H9 (cell line): ENCODE results near the gene AK9. TPM values are rescaled to one million over a fixed set of nuclear protein-coding genes. Genes with fewer than 3 reads are reported as not detected.

Source experiments
- DNase-seq: peaks from one replicate; pipeline ENCODE4 v3.0.0-alpha.2; 2017
- H2AFZ ChIP-seq: one replicate; pipeline ENCODE4 v1.6.1; 2013; ENCODE audit warnings: mild to moderate bottlenecking, low read length, control low read depth, moderate library complexity
- H2AK5ac ChIP-seq: 2 replicates; pipeline ENCODE4 v1.6.1; 2013; ENCODE audit warnings: low read length, control low read depth, mixed read lengths; ENCODE audit not compliant: insufficient read length
- H2BK120ac ChIP-seq: one replicate; pipeline ENCODE4 v1.6.1; 2013; ENCODE audit warnings: low read depth, mild to moderate bottlenecking, low read length, control low read depth, inconsistent platforms; ENCODE audit not compliant: poor library complexity, severe bottlenecking
- H2BK12ac ChIP-seq: 2 replicates; pipeline ENCODE4 v1.6.1; 2013; ENCODE audit warnings: low read length, control low read depth, mixed read lengths, low read depth; ENCODE audit not compliant: insufficient read length
- H2BK15ac ChIP-seq: 2 replicates; pipeline ENCODE4 v1.6.1; 2013; ENCODE audit warnings: low read depth, low read length, control low read depth
- H2BK20ac ChIP-seq: one replicate; pipeline ENCODE4 v1.6.1; 2013; ENCODE audit warnings: low read depth, mild to moderate bottlenecking, low read length, control low read depth, inconsistent platforms; ENCODE audit not compliant: poor library complexity, severe bottlenecking
- H2BK5ac ChIP-seq: 2 replicates; pipeline ENCODE4 v1.6.1; 2013; ENCODE audit warnings: low read length, control low read depth, mixed read lengths; ENCODE audit not compliant: insufficient read length
- H3K14ac ChIP-seq: 2 replicates; pipeline ENCODE4 v1.6.1; 2013; ENCODE audit warnings: low read length, control low read depth; ENCODE audit not compliant: insufficient read depth
- H3K18ac ChIP-seq: 2 replicates; pipeline ENCODE4 v1.6.1; 2013; ENCODE audit warnings: low read depth, mild to moderate bottlenecking, mixed read lengths, low read length, control low read depth; ENCODE audit not compliant: insufficient read length
- H3K23ac ChIP-seq: 2 replicates; pipeline ENCODE4 v1.6.1; 2013; ENCODE audit warnings: low read length, control low read depth, mixed read lengths, low read depth; ENCODE audit not compliant: insufficient read length
- H3K23me2 ChIP-seq: 2 replicates; pipeline ENCODE4 v1.6.1; 2013; ENCODE audit warnings: low read depth, mild to moderate bottlenecking, mixed read lengths, low read length, control low read depth; ENCODE audit not compliant: insufficient read length, poor library complexity, severe bottlenecking
- H3K27ac ChIP-seq: 2 replicates; pipeline ENCODE4 v1.5.1; 2013; ENCODE audit warnings: low read length, control low read depth, mixed read lengths, low read depth; ENCODE audit not compliant: insufficient read length
- H3K27me3 ChIP-seq: 2 replicates; pipeline ENCODE4 v1.6.1; 2013; ENCODE audit warnings: low read length, control low read depth, inconsistent platforms; ENCODE audit not compliant: insufficient read depth
- H3K4ac ChIP-seq: 2 replicates; pipeline ENCODE4 v1.6.1; 2013; ENCODE audit warnings: low read depth, mild to moderate bottlenecking, control low read depth, inconsistent platforms, low read length, moderate library complexity
- H3K4me1 ChIP-seq: 2 replicates; pipeline ENCODE4 v1.6.1; 2013; ENCODE audit warnings: low read length, control low read depth, inconsistent platforms; ENCODE audit not compliant: insufficient read depth
- H3K4me2 ChIP-seq: 2 replicates; pipeline ENCODE4 v1.6.1; 2013; ENCODE audit warnings: low read length, control low read depth, mixed read lengths; ENCODE audit not compliant: insufficient read length, insufficient read depth
- H3K56ac ChIP-seq: 2 replicates; pipeline ENCODE4 v1.6.1; 2013; ENCODE audit warnings: low read depth, mild to moderate bottlenecking, mixed read lengths, low read length, control low read depth; ENCODE audit not compliant: insufficient read length
- H3K79me1 ChIP-seq: 2 replicates; pipeline ENCODE4 v1.6.1; 2013; ENCODE audit warnings: low read depth, mild to moderate bottlenecking, moderate library complexity, low read length, control low read depth, inconsistent platforms; ENCODE audit not compliant: insufficient read depth, poor library complexity, severe bottlenecking
- H3K79me2 ChIP-seq: 2 replicates; pipeline ENCODE4 v1.6.1; 2013; ENCODE audit warnings: low read length, control low read depth, inconsistent platforms; ENCODE audit not compliant: insufficient read depth
- H3K9ac ChIP-seq: 2 replicates; pipeline ENCODE4 v1.6.1; 2013; ENCODE audit warnings: low read length, control low read depth, mixed read lengths; ENCODE audit not compliant: insufficient read length; ENCODE audit errors: extremely low read depth
- H3K9me3 ChIP-seq: one replicate; pipeline ENCODE4 v1.6.1; 2013; ENCODE audit warnings: low read depth, low read length, inconsistent platforms; ENCODE audit not compliant: control insufficient read depth
- H3T11ph ChIP-seq: one replicate; pipeline ENCODE4 v1.6.1; 2013; ENCODE audit warnings: mild to moderate bottlenecking, low read length, control low read depth, inconsistent platforms
- H4K20me1 ChIP-seq: one replicate; pipeline ENCODE4 v1.6.1; 2013; ENCODE audit not compliant: control insufficient read depth, insufficient read length, insufficient read depth
- H4K5ac ChIP-seq: 2 replicates; pipeline ENCODE4 v1.6.1; 2013; ENCODE audit warnings: low read depth, mild to moderate bottlenecking, mixed read lengths, low read length, control low read depth; ENCODE audit not compliant: insufficient read length
- H4K8ac ChIP-seq: replicated peaks from 2 replicates; pipeline ENCODE4 v1.6.1; 2013; ENCODE audit warnings: low read length, control low read depth, mixed read lengths, low read depth; ENCODE audit not compliant: insufficient read length
- H4K91ac ChIP-seq: 2 replicates; pipeline ENCODE4 v1.6.1; 2013; ENCODE audit warnings: low read depth, mild to moderate bottlenecking, moderate library complexity, mixed read lengths, low read length, control low read depth; ENCODE audit not compliant: insufficient read length
- H3K27ac Mint-ChIP-seq, 3 experiments: 2 replicates in 2 of 3; 3 replicates in 1 of 3; pipeline ENCODE4 v1.8.0; 2020 to 2021; ENCODE audit warnings: mixed read lengths in 3 of 3, mild to moderate bottlenecking in 1 of 3, moderate library complexity in 1 of 3
- H3K27me3 Mint-ChIP-seq: 2 replicates; pipeline ENCODE4 v1.8.0; 2021; ENCODE audit warnings: low read depth, mild to moderate bottlenecking, moderate library complexity, mixed read lengths
- H3K36me3 Mint-ChIP-seq, 3 experiments: 2 replicates in 2 of 3; 3 replicates in 1 of 3; pipeline ENCODE4 v1.8.0; 2020 to 2021; ENCODE audit warnings: low read depth in 3 of 3, mixed read lengths in 3 of 3; ENCODE audit not compliant: insufficient read depth in 1 of 3
- H3K4me1 Mint-ChIP-seq, 2 experiments: 2 replicates each; pipeline ENCODE4 v1.8.0; 2020; ENCODE audit warnings: mixed read lengths in 2 of 2
- H3K4me3 Mint-ChIP-seq, 2 experiments: 2 replicates in 1 of 2; 3 replicates in 1 of 2; pipeline ENCODE4 v1.8.0; 2020 to 2021; ENCODE audit warnings: mild to moderate bottlenecking in 2 of 2, mixed read lengths in 2 of 2, moderate library complexity in 1 of 2
- H3K9me3 Mint-ChIP-seq, 2 experiments: 2 replicates in 1 of 2; 3 replicates in 1 of 2; pipeline ENCODE4 v1.8.0; 2020; ENCODE audit warnings: mild to moderate bottlenecking in 2 of 2, mixed read lengths in 2 of 2, moderate library complexity in 1 of 2
- WGBS: extraction: QIAGEN DNeasy Blood & Tissue Kit; methylation state at CpG from one replicate; pipeline ENCODE4 v1.1.7; 2013; ENCODE audit warnings: missing lambda C conversion rate, low lambda C conversion rate, mixed read lengths; ENCODE audit not compliant: insufficient read length; ENCODE audit errors: extremely low coverage; 5-methylcytosine and 5-hydroxymethylcytosine counted together
- total RNA-seq: library from RNA; stranded (reverse); gene quantifications from 2 replicates; pipeline ENCODE4 v1.2.1, GENCODE V29; 2021
- TF ChIP-seq, protein P1 (sequence below): fragments of 200-600 bp; sonication (generic); conservative IDR thresholded peaks from 3 replicates; pipeline ENCODE4 v1.8.0; 2021; ENCODE audit warnings: antibody characterized with exemption, mild to moderate bottlenecking

Gene AK9
- total RNA-seq, 1 experiment from 2014 or later, result 2.3 TPM

DNA sequence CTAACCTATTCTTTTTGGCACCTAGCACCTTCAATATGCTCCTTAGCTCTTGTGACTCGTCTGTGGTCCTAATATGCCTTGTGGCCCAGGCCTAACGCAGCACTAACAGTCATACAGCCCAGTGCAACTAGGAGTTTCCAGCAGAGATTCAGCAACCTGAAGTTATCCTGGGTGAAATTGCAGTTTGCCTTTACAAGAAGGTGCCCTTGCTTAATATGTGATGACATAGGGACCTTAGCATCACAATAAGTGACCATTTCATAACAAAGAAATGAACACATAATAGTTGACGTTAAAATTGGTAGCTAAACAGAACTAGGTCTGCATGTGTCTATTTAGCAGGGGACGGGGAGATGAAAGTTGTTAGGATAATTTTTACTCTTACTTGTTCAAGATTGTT is 10.2 kb upstream of the AK9 start:
- H3K4me2 ChIP-seq, result no peak overlapping the region
- no peak overlapping the region for H4K91ac ChIP-seq
- no peak overlapping the region for H3K4ac ChIP-seq
- no peak overlapping the region for H4K5ac ChIP-seq
- no peaks in the 10 kb centered on the region for H3K27me3 ChIP-seq
- H3K9me3 ChIP-seq, result no peaks in the 10 kb centered on the region
- Mint-ChIP-seq H3K27me3 (no peaks in the 10 kb centered on the region), H3K9me3 (peaks cover 0 to 3% of the 10 kb centered on the region in 2 experiments; a peak in 2 of 5 replicates), H3K27ac (no peak overlapping the region; a peak in 1 of 7 replicates), H3K4me1 (peaks cover 37 to 38% of the 10 kb centered on the region in 2 experiments), H3K36me3 (peaks cover 4 to 5% (median 5%) of the 10 kb centered on the region in 3 experiments; a peak in 5 of 7 replicates), H3K4me3 (no peak overlapping the region)
- H4K8ac ChIP-seq, result no peak overlapping the region
- H4K20me1 ChIP-seq, result no peaks in the 10 kb centered on the region
- no peak overlapping the region for H3K14ac ChIP-seq
- H2BK20ac ChIP-seq, result no peak overlapping the region
- no peak overlapping the region for H3K23ac ChIP-seq
- no peak overlapping the region for H3K18ac ChIP-seq
- no CpG with 5 or more reads among the region's 4 CpGs for WGBS
- TF ChIP-seq, protein P1, sequence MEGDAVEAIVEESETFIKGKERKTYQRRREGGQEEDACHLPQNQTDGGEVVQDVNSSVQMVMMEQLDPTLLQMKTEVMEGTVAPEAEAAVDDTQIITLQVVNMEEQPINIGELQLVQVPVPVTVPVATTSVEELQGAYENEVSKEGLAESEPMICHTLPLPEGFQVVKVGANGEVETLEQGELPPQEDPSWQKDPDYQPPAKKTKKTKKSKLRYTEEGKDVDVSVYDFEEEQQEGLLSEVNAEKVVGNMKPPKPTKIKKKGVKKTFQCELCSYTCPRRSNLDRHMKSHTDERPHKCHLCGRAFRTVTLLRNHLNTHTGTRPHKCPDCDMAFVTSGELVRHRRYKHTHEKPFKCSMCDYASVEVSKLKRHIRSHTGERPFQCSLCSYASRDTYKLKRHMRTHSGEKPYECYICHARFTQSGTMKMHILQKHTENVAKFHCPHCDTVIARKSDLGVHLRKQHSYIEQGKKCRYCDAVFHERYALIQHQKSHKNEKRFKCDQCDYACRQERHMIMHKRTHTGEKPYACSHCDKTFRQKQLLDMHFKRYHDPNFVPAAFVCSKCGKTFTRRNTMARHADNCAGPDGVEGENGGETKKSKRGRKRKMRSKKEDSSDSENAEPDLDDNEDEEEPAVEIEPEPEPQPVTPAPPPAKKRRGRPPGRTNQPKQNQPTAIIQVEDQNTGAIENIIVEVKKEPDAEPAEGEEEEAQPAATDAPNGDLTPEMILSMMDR, result no peak
- H2BK120ac ChIP-seq, result no peak overlapping the region
- H3K56ac ChIP-seq, result no peak overlapping the region
- no peak overlapping the region for H2AFZ ChIP-seq
- no peak overlapping the region for H2AK5ac ChIP-seq
- H2BK12ac ChIP-seq, result no peak overlapping the region
- no peaks in the 10 kb centered on the region for H3K23me2 ChIP-seq
- no peak overlapping the region for H2BK15ac ChIP-seq
- peaks cover under 1% of the 10 kb centered on the region; the same call in 1 of the 2 replicates for H3K79me2 ChIP-seq
- no peak for DNase-seq
- no peak overlapping the region for H3T11ph ChIP-seq
- no peaks in the 10 kb centered on the region for H3K79me1 ChIP-seq
- H3K27ac ChIP-seq, result no peak overlapping the region
- no peak overlapping the region for H2BK5ac ChIP-seq
- H3K4me1 ChIP-seq, result peaks cover 4% of the 10 kb centered on the region
- H3K9ac ChIP-seq, result no peak overlapping the region
